ENCODE results near the gene ELOVL4.

Gene ELOVL4

GRCh38 chr6:79946272-79947190 is 822 bp downstream of the ELOVL4 start:
- TF ChIP-seq, protein P1, sequence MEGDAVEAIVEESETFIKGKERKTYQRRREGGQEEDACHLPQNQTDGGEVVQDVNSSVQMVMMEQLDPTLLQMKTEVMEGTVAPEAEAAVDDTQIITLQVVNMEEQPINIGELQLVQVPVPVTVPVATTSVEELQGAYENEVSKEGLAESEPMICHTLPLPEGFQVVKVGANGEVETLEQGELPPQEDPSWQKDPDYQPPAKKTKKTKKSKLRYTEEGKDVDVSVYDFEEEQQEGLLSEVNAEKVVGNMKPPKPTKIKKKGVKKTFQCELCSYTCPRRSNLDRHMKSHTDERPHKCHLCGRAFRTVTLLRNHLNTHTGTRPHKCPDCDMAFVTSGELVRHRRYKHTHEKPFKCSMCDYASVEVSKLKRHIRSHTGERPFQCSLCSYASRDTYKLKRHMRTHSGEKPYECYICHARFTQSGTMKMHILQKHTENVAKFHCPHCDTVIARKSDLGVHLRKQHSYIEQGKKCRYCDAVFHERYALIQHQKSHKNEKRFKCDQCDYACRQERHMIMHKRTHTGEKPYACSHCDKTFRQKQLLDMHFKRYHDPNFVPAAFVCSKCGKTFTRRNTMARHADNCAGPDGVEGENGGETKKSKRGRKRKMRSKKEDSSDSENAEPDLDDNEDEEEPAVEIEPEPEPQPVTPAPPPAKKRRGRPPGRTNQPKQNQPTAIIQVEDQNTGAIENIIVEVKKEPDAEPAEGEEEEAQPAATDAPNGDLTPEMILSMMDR (IDR thresholded peaks at IDR 0.05; ENCODE audit: borderline replicate concordance, insufficient read depth, low read depth, low read length) = peak; percentile 33; the same call in 1 of the 2 replicates
- peak overlapping the region; percentile 36 for H3K4me3 ChIP-seq (ENCODE audit: low read depth, low read length)

GRCh38 chr6:79943133-79943532 is 4.2 kb downstream of the ELOVL4 start:
- TF ChIP-seq, protein P1 (IDR thresholded peaks at IDR 0.05; ENCODE audit: borderline replicate concordance, insufficient read depth, low read depth, low read length) = no peak
- no peak overlapping the region for H3K4me3 ChIP-seq (ENCODE audit: low read depth, low read length)

GRCh38 chr6:79941489-79942151 is 5.7 kb downstream of the ELOVL4 start:
- TF ChIP-seq, protein P1 (IDR thresholded peaks at IDR 0.05; ENCODE audit: borderline replicate concordance, insufficient read depth, low read depth, low read length) = no peak
- H3K4me3 ChIP-seq (ENCODE audit: low read depth, low read length) = no peak overlapping the region

DNA sequence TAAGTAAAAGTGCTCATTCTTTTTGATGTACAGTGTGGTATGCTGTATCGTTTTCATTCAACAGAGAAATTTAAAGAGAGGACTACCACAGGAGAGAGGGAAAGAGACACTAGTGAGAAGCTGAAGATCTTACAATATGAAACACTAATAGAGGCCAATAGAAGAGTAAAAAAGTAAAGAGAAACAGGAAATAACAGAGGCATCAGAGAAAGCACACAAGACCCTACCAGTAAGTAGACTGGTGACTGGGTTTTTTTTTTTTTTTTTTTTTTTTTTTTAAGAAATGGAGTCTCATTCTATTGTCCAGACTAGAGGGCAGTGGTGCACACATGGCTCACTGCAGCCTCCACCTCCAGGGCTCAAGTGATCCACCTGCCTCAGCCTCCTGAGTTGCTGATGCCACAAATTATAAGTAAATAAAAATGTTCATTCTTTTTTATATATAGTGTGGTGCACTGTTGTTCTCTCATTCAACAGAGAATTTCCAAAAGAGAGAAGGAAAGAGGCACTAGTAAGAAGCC is 18.8 kb downstream of the ELOVL4 start:
- TF ChIP-seq, protein P1 (IDR thresholded peaks at IDR 0.05; ENCODE audit: borderline replicate concordance, insufficient read depth, low read depth, low read length) = no peak
- H3K4me3 ChIP-seq (ENCODE audit: low read depth, low read length) = no peak overlapping the region

DNA sequence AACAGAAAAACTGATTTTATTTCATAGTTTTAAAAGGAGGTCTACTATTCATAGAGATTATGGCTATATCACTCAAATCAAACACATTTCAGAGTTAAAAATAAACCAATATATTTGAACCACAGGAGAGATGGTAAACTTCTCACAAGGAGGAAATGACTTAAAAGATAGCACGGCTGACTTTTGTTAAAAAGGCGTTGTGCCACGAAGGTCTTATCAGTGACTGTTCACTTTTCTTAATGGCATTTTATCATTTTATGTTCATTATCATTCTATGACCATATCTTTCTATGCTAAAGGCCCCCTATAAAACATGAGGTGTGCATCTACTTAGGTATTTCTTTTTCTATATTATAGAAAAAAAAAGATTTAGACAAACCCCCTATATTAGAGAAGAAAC is 19.6 kb downstream of the ELOVL4 start:
- no peak overlapping the region for H3K4me3 ChIP-seq (ENCODE audit: low read depth, low read length)
- TF ChIP-seq, protein P1 (IDR thresholded peaks at IDR 0.05; ENCODE audit: borderline replicate concordance, insufficient read depth, low read depth, low read length) = no peak

- TF ChIP-seq, protein P1 (IDR thresholded peaks at IDR 0.05; ENCODE audit: borderline replicate concordance, insufficient read depth, low read depth, low read length) = no peak
- no peak overlapping the region for H3K4me3 ChIP-seq (ENCODE audit: low read depth, low read length)
These were observed 24.1 kb downstream of the ELOVL4 start for GRCh38 chr6:79923270-79923669.
